LoVo (cell line): ENCODE results near the gene IRF3.

Source experiments
- DNase-seq: peaks from one replicate; pipeline ENCODE4 v3.0.0-alpha.2; 2016; ENCODE audit warnings: low spot score

Gene IRF3

GRCh38 chr19:49666120-49666444 lies 425 bp upstream of the IRF3 start:
- no peak for DNase-seq

- DNase-seq, result no peak
Measured at GRCh38 chr19:49665036-49665350, 664 bp downstream of the IRF3 start.

GRCh38 chr19:49664171-49665035 lies 1.3 kb downstream of the IRF3 start:
- DNase-seq, result peak; percentile 93

- DNase-seq, result no peak
Measured at GRCh38 chr19:49663224-49663623, 2.4 kb downstream of the IRF3 start.

GRCh38 chr19:49662011-49662410 lies 3.6 kb downstream of the IRF3 start:
- DNase-seq, result no peak

GRCh38 chr19:49660338-49660961 lies 5.2 kb downstream of the IRF3 start:
- DNase-seq, result no peak

- DNase-seq, result no peak
Measured at GRCh38 chr19:49658566-49659442, 6.9 kb downstream of the IRF3 start.

GRCh38 chr19:49658139-49658517 lies 7.5 kb downstream of the IRF3 start:
- no peak for DNase-seq

- DNase-seq, result no peak
Measured at GRCh38 chr19:49657493-49658138, 8.0 kb downstream of the IRF3 start.

- DNase-seq, result no peak
Measured at GRCh38 chr19:49656456-49657109, 9.1 kb downstream of the IRF3 start.

- no peak for DNase-seq
Measured at GRCh38 chr19:49655570-49656455, 9.8 kb downstream of the IRF3 start.

GRCh38 chr19:49654581-49654980 lies 11.1 kb downstream of the IRF3 start:
- no peak for DNase-seq

- DNase-seq, result no peak
Measured at GRCh38 chr19:49653466-49653806, 12.2 kb downstream of the IRF3 start.

- no peak for DNase-seq
Measured at GRCh38 chr19:49652551-49653465, 12.8 kb downstream of the IRF3 start.

GRCh38 chr19:49651820-49652550 lies 13.7 kb downstream of the IRF3 start:
- DNase-seq, result no peak

- no peak for DNase-seq
Measured at GRCh38 chr19:49651029-49651819, 14.4 kb downstream of the IRF3 start.

- DNase-seq, result no peak
Measured at GRCh38 chr19:49646586-49646985, 19.1 kb downstream of the IRF3 start.

GRCh38 chr19:49645995-49646394 lies 19.7 kb downstream of the IRF3 start:
- no peak for DNase-seq
